Endothelial cell of umbilical vein (primary cell): ENCODE data around the gene CARD19.

ENCODE experiments used
- EZH2 ChIP-seq: IDR thresholded peaks from 2 replicates; pipeline ENCODE4 v1.6.1; 2012; ENCODE audit warnings: borderline replicate concordance, low read depth, mild to moderate bottlenecking, moderate library complexity, low read length, inconsistent platforms; ENCODE audit not compliant: severe bottlenecking
- GATA2 ChIP-seq: IDR thresholded peaks from 2 replicates; pipeline ENCODE4 v1.7.0; 2011; ENCODE audit warnings: low read depth, mild to moderate bottlenecking, moderate library complexity, mixed read lengths, low read length; ENCODE audit not compliant: insufficient read length, insufficient read depth
- POLR2AphosphoS5 ChIP-seq: IDR thresholded peaks from 2 replicates; pipeline ENCODE4 v1.6.1; 2012; ENCODE audit warnings: low read depth, mild to moderate bottlenecking, control low read depth, low read length, moderate library complexity; ENCODE audit not compliant: insufficient read depth
- TF ChIP-seq, protein P1 (sequence below), 2 donors: IDR thresholded peaks; 1 replicate in 1 of 2; 2 replicates in 1 of 2; pipeline ENCODE4 v1.5.1; 2011; ENCODE audit warnings: low read length in 2 of 2, mild to moderate bottlenecking in 2 of 2, moderate library complexity in 2 of 2, control low read depth in 1 of 2, inconsistent platforms in 1 of 2, low read depth in 1 of 2; ENCODE audit not compliant: insufficient read depth in 1 of 2; ENCODE audit errors: extremely low read depth in 1 of 2

DNA sequence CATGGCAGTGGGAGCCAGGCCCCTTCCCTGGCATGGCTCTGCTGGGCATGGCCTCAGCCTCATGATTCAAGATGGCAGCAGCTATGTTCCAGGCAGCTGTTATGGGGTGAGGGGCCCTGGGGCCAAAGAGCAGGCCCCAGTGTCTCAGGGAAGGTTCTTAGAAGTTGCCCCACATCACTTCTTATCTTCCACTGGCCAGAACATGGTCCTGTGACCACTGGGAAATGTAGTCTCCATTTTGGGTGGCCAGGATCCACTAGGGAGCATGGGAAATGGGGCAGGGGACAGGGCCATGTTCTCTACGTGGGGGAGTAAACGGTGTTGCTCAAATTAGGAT, 19.3 kb upstream of the CARD19 start:
- TF ChIP-seq, protein P1, sequence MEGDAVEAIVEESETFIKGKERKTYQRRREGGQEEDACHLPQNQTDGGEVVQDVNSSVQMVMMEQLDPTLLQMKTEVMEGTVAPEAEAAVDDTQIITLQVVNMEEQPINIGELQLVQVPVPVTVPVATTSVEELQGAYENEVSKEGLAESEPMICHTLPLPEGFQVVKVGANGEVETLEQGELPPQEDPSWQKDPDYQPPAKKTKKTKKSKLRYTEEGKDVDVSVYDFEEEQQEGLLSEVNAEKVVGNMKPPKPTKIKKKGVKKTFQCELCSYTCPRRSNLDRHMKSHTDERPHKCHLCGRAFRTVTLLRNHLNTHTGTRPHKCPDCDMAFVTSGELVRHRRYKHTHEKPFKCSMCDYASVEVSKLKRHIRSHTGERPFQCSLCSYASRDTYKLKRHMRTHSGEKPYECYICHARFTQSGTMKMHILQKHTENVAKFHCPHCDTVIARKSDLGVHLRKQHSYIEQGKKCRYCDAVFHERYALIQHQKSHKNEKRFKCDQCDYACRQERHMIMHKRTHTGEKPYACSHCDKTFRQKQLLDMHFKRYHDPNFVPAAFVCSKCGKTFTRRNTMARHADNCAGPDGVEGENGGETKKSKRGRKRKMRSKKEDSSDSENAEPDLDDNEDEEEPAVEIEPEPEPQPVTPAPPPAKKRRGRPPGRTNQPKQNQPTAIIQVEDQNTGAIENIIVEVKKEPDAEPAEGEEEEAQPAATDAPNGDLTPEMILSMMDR (IDR thresholded peaks at IDR 0.05; ENCODE audit: extremely low read depth in 1 of 2, insufficient read depth in 1 of 2, low read depth in 1 of 2, low read length in 2 of 2), result no peak
- TF ChIP-seq EZH2 (no peak), POLR2AphosphoS5 (no peak), GATA2 (no peak)
